ENCODE results near the gene TMPRSS6.
A peak's percentile ranks its signal among the peaks of the same experiment; 100 is the strongest.

Gene TMPRSS6

DNA sequence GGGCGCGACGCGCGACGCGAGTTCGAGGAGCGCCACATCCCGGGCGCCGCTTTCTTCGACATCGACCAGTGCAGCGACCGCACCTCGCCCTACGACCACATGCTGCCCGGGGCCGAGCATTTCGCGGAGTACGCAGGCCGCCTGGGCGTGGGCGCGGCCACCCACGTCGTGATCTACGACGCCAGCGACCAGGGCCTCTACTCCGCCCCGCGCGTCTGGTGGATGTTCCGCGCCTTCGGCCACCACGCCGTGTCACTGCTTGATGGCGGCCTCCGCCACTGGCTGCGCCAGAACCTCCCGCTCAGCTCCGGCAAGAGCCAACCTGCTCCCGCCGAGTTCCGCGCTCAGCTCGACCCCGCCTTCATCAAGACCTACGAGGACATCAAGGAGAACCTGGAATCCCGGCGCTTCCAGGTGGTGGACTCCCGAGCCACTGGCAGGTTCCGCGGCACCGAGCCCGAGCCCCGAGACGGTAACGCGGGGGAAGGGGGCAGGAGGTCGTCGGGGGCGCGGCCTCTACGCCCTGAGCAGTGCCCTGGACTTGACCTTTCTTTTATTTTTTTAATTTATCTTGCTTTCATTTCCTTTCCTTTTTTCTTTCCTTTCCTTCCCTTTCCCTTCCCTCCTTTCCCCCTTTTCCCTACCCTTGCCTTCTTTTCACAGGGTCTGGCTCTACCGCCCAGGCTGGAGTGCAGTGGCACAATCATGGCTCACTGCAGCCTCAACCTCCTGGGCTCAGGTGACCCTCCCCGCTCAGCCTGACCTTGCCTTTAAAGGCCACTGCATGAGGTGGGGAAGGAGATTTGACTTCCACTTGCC lies 85.0 kb downstream of the TMPRSS6 start:
- DNase-seq = no peak

- DNase-seq = no peak
Observed at GRCh38 chr22:37023743-37024338, 85.7 kb downstream of the TMPRSS6 start.

DNA sequence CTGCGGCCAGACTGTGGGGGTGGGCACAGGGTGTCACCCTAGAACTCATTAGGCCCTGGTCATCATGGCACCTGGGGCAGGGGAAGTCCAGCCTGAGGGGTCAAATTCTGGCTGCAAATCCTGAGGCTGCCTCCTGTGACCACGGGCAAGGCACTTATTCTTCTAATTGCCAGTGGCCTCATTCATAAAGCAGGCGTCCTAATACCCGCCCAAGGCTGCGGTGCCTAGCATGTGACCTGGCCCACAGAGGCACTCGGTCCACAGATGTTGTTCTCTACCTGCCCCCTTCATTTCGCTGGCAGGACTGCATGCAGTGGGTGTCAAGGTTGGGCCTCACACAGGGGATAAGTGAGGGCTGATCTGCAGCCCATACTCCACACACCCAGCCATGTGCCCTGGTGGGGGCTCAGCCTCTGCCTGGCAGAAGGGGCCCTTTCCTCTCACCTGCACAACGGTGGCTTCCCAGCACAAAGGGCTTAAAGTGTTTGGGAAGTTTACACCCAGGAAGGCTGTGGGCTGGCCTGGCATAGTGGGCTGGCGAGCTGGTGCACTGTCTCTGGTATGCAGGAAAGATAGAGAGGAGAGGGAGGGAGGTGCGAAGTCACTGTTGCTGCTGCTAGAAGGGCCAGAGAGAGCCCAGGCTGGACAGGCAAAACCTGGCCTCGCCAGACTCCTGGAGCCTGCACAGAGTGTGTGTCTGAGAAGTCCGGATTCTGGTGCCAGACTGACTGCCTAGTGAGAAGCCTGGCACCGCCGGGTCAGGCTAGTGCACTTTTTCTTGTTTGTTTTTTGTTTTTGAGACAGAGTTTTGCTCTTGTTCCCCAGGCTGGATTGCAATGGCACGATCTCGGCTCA lies 86.8 kb downstream of the TMPRSS6 start:
- no peak for DNase-seq

DNA sequence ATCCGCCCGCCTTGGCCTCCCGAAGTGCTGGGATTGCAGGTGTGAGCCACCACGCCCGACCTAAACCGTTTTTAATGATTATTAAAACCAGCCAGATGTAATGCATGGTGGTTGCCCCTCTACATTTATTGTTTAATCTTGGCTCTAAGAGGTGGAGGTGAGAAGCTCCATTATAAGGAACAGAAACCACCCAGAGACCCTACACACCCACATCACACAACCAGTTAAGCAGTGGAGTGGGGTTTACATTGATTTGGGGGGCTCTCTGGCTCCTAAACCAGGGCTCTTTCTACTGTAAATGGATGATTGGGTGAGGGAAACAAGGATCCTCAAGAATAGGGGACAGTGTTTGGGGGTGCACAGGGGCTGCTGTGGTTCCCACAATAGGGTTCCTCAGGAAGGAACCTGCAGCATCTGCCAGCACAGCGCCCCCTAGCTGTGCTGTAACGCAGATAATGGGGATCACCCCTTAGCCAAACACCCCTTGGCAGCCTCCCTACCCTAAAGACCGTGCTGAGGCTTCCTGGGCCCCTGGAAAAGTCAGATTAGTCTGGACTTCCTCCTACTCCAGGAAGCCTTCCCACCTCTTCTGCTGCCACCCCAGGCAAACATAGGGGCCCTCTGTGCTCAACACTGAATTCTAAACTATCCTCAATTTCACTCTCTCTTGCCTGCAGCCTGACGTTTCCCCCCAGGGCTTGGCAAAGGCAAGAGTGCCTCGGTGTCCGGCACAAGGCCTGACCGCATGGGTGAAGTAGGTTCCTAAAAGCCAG lies 87.6 kb downstream of the TMPRSS6 start:
- no peak for DNase-seq

GRCh38 chr22:37021041-37021440 lies 88.5 kb downstream of the TMPRSS6 start:
- DNase-seq = no peak

DNA sequence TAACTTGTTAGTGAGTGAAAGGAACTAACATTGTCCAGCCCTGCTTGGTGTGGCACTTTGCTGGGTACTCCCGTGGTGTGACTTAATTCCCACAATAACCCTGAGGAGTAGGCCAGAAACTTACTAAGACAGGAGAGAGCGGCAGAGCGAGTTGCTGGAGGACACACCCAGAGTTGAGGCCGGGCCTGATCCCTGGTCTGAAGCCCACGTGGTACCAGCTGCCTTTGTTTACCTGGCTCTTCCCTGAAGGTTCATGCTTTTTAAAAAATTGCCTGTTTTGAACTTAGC lies 89.4 kb downstream of the TMPRSS6 start:
- DNase-seq = peak; percentile 20

- peak; percentile 46 for DNase-seq
Observed at GRCh38 chr22:37019309-37020191, 90.0 kb downstream of the TMPRSS6 start, which contains the start of the genes MPST and TST. Gene MPST (plus strand): TSS chr22:37019742. CDS start chr22:37019837, 95 bp downstream. Gene TST (minus strand): TSS chr22:37019447. CDS start chr22:37018732, 715 bp downstream.

DNA sequence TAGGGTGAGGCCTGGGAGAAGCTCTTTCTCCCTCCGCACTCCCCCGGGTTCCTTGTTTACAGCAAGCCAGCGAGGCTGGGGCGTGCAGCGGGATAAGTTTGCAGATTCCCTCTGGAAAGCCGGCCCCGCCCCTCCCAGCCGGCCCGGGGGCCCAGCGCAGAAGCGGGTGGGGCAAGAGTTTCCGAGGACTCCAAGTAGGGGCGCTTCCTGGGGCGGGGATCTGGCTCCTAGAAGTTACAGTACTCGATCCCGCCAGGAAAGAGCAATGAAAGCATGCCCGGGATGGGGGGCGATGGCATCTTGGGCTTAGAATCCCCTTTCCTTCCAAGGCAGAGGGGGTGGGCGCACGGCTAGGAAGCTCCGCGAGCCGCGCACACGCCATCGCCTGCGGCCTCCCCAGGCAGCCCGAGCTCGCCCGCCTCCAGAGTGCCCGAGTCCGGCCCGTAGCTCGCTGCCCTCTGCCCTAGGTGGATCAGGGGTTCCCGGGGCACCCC lies 90.7 kb downstream of the TMPRSS6 start:
- peak; percentile 11 for DNase-seq

- DNase-seq = no peak
Observed at GRCh38 chr22:37018086-37018814, 91.3 kb downstream of the TMPRSS6 start.

DNA sequence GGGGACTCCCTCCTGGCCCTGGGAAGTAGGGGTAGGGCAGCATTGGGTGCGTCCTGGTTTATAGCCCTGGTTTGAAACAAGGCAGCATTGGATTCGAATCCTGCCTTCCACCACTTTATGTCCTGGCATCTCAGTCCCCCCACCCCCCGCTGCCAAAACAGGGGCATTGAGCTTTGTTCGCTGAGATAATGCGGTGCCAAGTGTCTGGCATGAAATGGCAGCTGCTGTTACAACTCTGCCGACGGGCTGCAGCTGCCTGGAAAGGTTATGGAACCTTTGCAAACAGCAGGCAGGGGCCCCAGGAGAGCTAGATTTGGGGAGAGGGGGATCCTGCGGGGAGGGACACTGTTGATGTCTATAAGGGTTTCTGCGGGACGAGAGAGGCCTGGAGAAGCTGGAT lies 92.2 kb downstream of the TMPRSS6 start:
- DNase-seq = no peak

- no peak for DNase-seq
Observed at GRCh38 chr22:37016134-37016910, 93.2 kb downstream of the TMPRSS6 start.

- DNase-seq = no peak
Observed at GRCh38 chr22:37015587-37015878, 94.0 kb downstream of the TMPRSS6 start.

All from kidney glomerular epithelial cell (primary cell).